Measurements from ENCODE around the gene HEXA. TPM values are rescaled to one million over a fixed set of nuclear protein-coding genes. Genes with fewer than 3 reads are reported as not detected.
A peak's percentile ranks its signal among the peaks of the same experiment; 100 is the strongest.

Gene HEXA
- total RNA-seq, 2 donors from 2014 or later = 79.5 to 89.8 TPM

DNA sequence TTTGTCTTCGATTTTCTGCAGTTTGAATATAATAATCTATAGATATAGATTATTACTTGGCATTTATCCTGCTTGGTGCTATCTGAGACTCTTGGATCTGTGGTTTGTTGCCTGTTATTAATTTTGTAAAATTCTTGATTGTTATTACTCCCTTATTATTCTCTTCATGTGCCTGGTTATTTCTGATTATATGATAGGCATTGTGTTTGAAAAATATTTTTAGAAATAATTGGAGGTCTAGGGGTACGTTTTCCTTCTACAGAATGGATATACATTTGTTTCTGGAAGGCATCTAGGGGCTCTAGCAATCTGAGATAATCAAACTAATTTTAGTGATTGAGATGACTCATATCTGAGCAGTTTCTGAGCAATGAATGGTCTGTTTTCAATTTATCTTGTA is 41.0 kb downstream of the HEXA start:
- H3K9me3 ChIP-seq = no peaks in the 10 kb centered on the region
- no peak for DNase-seq (ENCODE audit: low spot score)
- no peak overlapping the region for H3K4me3 ChIP-seq
- no peaks in the 10 kb centered on the region for H3K27me3 ChIP-seq (replicated peaks; ENCODE audit: insufficient read depth)
- ATAC-seq (ENCODE audit: insufficient number of reproducible peaks, low FRiP score, low read depth) = no peak
- TF ChIP-seq, protein P1, sequence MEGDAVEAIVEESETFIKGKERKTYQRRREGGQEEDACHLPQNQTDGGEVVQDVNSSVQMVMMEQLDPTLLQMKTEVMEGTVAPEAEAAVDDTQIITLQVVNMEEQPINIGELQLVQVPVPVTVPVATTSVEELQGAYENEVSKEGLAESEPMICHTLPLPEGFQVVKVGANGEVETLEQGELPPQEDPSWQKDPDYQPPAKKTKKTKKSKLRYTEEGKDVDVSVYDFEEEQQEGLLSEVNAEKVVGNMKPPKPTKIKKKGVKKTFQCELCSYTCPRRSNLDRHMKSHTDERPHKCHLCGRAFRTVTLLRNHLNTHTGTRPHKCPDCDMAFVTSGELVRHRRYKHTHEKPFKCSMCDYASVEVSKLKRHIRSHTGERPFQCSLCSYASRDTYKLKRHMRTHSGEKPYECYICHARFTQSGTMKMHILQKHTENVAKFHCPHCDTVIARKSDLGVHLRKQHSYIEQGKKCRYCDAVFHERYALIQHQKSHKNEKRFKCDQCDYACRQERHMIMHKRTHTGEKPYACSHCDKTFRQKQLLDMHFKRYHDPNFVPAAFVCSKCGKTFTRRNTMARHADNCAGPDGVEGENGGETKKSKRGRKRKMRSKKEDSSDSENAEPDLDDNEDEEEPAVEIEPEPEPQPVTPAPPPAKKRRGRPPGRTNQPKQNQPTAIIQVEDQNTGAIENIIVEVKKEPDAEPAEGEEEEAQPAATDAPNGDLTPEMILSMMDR (IDR thresholded peaks at IDR 0.05) = no peak
- no peaks in the 10 kb centered on the region for H3K4me1 ChIP-seq (ENCODE audit: control insufficient read depth in 1 of 2, low read depth in 2 of 2)
- H3K36me3 ChIP-seq = no peaks in the 10 kb centered on the region
- no peak overlapping the region for H3K27ac ChIP-seq

DNA sequence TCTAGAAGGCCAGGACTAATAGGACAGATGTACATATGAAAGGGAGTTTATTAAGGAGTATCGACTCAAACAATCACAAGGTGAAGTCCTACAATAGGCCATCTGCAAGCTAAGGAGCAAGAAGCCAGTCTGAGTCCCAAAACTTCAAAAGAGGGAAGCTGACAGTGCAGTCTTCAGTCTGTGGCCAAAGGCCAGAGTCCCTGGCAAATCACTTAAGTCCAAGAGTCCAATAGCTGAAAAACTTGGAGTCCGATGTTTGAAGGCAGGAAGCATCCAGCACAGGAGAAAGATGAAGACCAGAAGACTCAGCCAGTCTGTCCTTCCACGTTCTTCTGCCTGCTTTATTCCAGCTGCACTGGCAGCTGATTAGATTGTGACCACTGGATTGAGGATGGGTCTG is 44.8 kb downstream of the HEXA start:
- no peak overlapping the region for H3K4me3 ChIP-seq
- no peaks in the 10 kb centered on the region for H3K4me1 ChIP-seq (ENCODE audit: control insufficient read depth in 1 of 2, low read depth in 2 of 2)
- H3K27me3 ChIP-seq (replicated peaks; ENCODE audit: insufficient read depth) = no peaks in the 10 kb centered on the region
- peaks cover 2% of the 10 kb centered on the region for H3K36me3 ChIP-seq
- H3K27ac ChIP-seq = no peak overlapping the region
- no peaks in the 10 kb centered on the region for H3K9me3 ChIP-seq
- TF ChIP-seq, protein P1 (IDR thresholded peaks at IDR 0.05) = no peak
- ATAC-seq (ENCODE audit: insufficient number of reproducible peaks, low FRiP score, low read depth) (no peak), DNase-seq (ENCODE audit: low spot score) (no peak)

DNA sequence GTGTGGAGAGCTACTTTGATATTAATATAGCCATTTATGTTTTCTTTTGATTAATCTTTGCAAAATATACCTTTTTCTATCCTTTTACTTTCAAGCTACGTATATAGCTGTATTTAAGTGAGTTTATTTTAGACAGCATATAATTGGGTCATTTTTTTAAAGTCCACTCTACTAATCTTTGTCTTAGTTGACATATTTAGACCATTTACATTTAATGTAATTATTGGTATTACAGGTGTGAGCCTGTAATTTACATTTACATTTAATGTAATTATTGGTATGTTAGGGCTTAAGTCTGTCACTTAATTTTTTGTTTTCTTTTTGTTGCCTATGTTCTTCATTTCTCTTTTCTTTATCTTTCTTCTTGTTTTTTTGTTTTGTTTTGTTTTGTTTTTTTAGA is 52.1 kb downstream of the HEXA start:
- Histone ChIP-seq H3K4me3 (no peak overlapping the region), H3K27ac (no peak overlapping the region), H3K4me1 (ENCODE audit: control insufficient read depth in 1 of 2, low read depth in 2 of 2) (peaks cover 4 to 7% of the 10 kb centered on the region in 2 donors), H3K27me3 (replicated peaks; ENCODE audit: insufficient read depth) (no peaks in the 10 kb centered on the region), H3K9me3 (no peaks in the 10 kb centered on the region), H3K36me3 (peaks cover 6% of the 10 kb centered on the region)
- TF ChIP-seq, protein P1 (IDR thresholded peaks at IDR 0.05) = no peak
- DNase-seq (ENCODE audit: low spot score) (no peak), ATAC-seq (ENCODE audit: insufficient number of reproducible peaks, low FRiP score, low read depth) (no peak)

DNA sequence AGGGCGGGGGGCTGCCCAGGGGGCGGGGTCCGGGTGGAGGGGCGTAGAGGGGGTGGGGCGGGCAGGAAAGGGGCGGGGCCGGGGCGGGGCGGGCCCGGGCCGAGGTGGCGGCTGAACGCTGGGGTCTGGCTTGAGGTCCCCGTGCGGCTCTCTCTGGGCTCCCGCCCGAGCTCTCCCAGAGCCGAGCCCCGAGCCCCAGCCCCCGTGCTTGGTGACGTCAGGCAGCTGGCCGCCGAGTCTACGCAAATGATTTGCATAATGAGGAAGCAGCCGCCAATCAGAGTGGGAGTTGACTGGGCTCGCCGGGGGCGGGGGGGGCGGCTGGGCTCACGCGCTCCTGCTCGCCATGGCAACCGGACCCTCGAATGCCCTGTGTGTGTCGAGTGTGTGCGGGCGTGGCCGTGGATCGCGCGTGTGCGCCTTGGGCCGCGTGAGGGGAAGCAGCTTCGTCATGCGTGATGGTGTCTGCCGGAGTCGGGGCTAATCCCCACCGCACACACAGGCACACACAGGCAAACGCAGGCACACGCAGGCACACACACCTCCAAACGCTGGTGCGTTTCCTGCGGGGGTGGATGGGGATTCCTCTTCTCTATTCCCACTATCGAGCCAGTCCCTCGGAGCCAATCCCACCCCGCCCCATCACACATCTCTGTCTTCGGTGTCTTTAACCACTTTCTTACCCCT is 55.7 kb downstream of the HEXA start, which contains the start of gene CELF6:
TSS of gene CELF6 (minus strand) at position 173 of the 687 bp plus-strand sequence. CDS start 283 bp downstream, outside the sequence.
- DNase-seq (ENCODE audit: low spot score) (peak; percentile 38), ATAC-seq (ENCODE audit: insufficient number of reproducible peaks, low FRiP score, low read depth) (peak; percentile 33)
- peaks cover 4% of the 10 kb centered on the region for H3K36me3 ChIP-seq
- H3K4me3 ChIP-seq = peak within 1 kb of the TSS; percentile 70
- no peaks in the 10 kb centered on the region for H3K27me3 ChIP-seq (replicated peaks; ENCODE audit: insufficient read depth)
- H3K27ac ChIP-seq = no peak within 1 kb of the TSS
- TF ChIP-seq, protein P1 (IDR thresholded peaks at IDR 0.05) = no peak
- no peaks in the 10 kb centered on the region for H3K9me3 ChIP-seq
- peaks cover 4 to 7% of the 10 kb centered on the region in 2 donors for H3K4me1 ChIP-seq (ENCODE audit: control insufficient read depth in 1 of 2, low read depth in 2 of 2)

DNA sequence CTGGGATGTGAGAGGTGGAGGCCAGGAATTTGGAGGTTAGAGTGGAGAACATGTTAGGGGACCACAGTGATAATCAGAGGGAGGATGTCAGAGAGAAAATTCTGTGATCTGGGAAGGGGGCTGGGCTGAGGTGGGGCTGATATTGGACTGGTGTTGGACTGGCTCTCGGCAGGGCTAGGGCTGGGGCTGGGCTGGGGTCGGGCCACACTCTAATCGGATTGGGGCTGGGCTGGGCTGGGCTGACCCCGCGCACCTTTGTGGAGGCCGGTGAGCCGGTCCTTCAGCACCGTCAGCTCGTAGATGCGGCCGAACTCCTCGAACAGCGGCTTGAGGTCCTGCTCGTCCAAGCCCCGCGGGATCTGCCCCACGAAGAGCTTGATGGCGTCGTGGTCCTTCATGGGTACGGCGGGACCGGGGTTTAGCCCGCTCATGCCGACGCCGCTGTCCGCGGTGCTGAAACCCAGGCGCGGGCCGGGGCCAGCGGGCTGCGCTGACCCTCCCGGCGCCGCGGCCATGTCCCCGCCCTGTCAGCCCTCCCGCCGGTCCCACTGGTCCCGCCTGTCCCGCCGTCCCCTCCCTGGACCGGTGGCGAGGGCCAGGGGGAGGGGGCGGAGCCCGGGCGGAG is 56.3 kb downstream of the HEXA start:
- TF ChIP-seq, protein P1 (IDR thresholded peaks at IDR 0.05) = no peak
- no peak overlapping the region for H3K27ac ChIP-seq

More for the DNA sequence above, 56.3 kb downstream of the HEXA start:
- no peaks in the 10 kb centered on the region for H3K9me3 ChIP-seq
- H3K36me3 ChIP-seq = peaks cover under 1% of the 10 kb centered on the region
- ATAC-seq (ENCODE audit: insufficient number of reproducible peaks, low FRiP score, low read depth) (peak; percentile 50), DNase-seq (ENCODE audit: low spot score) (no peak)
- peak overlapping the region; percentile 70 for H3K4me3 ChIP-seq
- H3K4me1 ChIP-seq (ENCODE audit: control insufficient read depth in 1 of 2, low read depth in 2 of 2) = peaks cover 4 to 7% of the 10 kb centered on the region in 2 donors
- H3K27me3 ChIP-seq (replicated peaks; ENCODE audit: insufficient read depth) = no peaks in the 10 kb centered on the region
